Stimulated activated CD4-positive, alpha-beta T cell treated with anti-CD3 and anti-CD28 coated beads, Interleukin-4, amount 100 ng/mL, for 48 hours (primary cell): ENCODE measurements around the gene PAPPA.

Experiments
- DNase-seq, 2 donors: peaks; one replicate each; pipeline ENCODE4 v3.0.0-alpha.2; 2020; ENCODE audit warnings: low read depth in 2 of 2

The PAPPA gene

DNA sequence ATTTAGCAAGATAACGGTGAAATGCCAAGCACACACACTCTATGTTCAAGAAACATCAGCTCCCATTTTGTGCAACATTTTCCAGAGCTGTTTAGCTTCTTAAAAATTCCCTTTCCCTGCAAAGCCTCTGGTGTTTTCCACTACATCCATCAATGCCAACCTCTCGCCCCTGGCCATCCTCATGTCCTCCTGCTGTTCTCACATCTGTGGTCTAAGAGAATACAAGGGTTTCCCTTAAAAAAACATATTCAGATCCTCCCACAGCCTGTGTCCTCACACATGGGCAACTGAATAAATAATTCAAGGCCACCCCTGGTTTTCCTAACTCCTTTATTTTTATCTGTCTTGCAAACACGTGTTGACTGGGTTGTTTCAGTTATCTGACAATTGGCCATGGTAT is 70.3 kb downstream of the PAPPA start:
- DNase-seq = no peak

GRCh38 chr9:116230051-116230632 is 76.6 kb downstream of the PAPPA start:
- DNase-seq = no peak

DNA sequence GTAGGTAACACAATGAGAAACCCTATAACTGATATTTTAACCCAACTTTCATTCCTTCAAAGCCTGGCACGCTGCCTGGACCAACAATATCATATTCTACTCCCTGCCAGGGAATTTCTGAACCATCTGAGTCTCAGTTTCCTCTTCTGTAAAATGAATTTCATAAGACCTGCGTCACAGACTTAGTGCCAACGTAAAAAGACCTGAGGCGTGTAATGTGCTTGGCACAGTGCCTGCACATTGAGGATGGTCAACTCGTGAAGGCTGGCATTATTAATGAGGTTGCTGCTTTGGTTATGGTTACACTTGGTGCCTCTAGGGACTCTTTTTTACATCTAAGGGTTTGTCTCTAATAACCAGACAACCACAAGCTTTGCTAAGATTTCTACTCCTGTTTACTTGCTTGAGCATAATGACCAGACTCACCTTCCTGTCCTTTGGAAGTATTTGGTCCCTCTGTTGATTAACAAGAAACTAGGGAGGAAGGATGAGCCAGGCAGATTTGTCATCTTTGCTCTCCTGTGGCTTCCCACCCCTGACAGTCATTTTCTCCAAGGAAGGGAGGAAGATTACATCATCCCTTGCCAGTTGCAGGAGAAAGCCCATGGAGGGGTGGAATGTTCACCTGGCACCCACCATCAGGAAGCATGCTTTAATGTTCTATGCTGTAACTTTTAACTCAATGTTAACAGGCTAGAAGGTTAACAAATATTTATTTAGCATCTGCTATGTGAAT is 79.0 kb downstream of the PAPPA start:
- no peak for DNase-seq

GRCh38 chr9:116233160-116233530 is 79.6 kb downstream of the PAPPA start:
- DNase-seq = no peak

DNA sequence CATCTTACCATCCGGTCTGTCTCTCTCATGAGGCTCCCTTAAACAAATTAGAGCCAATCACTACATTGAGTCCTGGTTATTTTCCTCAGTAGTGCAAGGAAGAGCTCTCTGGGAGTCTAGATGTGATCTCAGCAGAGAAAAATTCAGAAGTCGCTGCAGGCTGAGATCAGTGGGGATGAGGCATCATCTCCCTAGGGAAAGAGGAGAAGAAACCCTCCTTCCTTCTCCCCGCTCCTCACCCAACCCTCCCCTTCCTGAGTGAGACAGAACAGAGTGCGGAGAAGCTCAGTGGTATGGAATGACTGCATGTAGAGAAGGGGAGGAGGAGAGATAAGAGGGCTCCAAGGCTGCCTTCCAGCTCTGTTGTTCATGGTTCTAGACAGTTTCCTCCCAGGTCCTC is 80.5 kb downstream of the PAPPA start:
- no peak for DNase-seq

DNA sequence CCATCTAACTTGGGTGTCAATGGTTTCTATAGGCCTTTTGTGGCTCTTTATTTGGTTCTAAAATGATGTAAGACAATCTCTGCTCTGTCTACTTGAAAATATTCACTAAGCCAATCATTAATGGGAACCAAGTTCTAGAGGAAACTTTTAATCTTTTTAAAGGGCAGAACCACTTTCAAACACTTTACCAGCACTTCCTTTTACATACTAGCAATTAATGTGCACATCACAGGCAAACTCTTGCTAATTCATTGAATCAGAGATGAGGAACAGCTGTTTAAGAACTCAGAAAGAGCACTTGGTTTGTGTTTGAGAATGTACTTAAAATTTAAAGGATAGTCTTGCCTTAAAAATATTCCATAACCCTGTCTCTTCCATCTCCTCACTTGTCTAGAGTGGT is 83.4 kb downstream of the PAPPA start:
- DNase-seq = no peak

DNA sequence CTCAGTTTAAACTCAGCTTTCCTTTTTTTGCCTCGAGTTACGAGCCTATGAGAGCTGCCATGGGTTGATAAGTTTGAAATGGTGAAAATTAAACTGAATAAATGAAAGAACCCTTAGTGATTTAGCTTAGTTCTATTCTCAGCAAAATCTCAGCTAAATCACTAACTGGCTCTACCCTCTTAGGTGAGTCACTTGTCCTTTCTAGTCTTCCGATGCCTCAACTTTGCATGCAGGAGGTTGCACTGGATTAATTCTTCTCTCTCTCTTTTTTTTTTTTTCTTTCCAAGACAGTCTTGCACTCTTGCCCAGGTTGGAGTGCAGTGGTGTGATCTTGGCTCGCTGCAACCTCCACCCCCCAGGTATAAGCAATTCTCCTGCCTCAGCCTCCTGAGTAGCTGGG is 83.9 kb downstream of the PAPPA start:
- DNase-seq = no peak

DNA sequence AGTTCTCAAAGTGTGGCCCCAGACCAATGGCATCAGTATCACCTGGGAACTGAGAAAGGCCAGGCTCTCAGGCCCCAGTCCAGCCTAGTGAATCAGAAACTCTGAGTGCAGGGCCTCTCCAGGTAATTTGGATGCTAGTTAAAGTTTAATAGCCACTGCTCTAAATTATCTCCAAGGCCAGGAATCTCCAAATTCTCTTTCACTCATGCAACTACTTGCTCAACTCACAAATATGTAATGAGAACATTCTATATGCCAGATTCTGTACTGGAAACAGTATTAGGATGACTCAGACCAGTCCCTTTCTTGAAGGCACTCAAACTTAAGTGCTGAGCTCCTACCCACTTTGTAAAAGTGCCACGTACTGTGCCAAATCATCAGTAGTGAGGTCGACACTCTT is 84.6 kb downstream of the PAPPA start:
- no peak for DNase-seq

DNA sequence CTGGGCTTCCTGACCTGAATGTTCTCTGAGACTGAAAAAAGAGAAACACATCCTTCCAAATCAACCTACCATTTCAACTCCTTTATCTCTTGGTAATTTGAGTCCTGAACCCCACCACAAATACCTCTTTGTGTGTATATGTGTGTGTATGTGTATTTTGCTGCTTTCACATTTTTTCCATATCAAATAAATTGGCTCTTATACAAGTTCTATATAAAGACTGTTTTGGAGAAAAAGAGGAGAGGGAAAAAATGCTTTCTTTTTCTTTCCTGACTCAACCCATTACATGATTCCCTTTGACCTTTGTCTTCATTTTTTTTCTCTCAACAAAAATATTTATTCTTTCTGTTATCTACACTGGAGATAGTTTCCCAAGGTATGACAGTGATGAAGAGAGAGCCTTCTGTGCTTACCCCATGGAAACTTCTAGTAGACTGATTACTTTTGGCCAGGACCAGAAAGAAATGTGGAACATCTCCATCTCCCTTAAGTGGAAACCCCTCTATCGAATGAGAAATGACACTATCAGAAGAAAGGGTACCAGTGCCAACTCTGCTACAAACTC is 85.3 kb downstream of the PAPPA start:
- no peak for DNase-seq

- DNase-seq = no peak
Observed at GRCh38 chr9:116243708-116244107, 90.1 kb downstream of the PAPPA start.

GRCh38 chr9:116247284-116247683 is 93.7 kb downstream of the PAPPA start:
- no peak for DNase-seq

GRCh38 chr9:116247791-116248374 is 94.3 kb downstream of the PAPPA start:
- no peak for DNase-seq

DNA sequence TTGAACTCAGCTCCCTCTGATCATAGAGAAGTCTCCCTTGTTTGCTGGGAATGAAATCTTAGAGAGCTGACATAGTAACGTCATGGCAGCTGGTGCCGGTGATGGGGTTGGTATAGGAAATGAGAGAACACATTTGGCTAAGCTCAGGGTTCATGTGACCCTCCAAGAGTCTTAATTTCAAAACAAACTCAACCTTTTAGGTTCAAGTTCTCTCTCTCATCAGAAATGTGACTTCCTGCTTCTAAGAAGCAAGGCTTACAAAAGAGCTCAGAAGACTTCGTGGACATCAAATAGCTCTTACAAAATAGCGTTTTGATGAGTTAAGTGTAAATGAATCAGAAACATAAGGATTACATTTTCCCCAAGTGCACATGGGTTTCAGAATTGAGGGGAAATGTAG is 97.3 kb downstream of the PAPPA start:
- DNase-seq = no peak

GRCh38 chr9:116251366-116251765 is 97.8 kb downstream of the PAPPA start:
- no peak for DNase-seq

DNA sequence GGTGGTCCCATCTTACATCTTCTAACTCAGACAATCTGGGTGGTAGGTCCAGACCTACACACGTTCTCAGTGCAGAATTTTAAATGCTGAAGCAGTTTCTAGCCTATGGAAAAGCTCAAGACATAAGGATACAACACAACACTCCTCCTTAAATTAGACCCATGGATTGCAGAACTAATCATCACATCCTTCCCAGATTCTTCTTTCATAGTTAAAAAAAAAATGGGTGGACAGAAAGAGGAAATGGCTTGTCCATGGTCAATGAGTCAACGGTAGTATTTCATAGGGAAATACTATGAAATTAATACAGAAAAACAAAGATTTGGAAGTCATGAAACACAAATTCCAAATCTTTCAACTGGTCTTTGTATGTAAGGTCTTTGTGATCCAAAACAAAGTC is 106.9 kb downstream of the PAPPA start:
- no peak for DNase-seq

DNA sequence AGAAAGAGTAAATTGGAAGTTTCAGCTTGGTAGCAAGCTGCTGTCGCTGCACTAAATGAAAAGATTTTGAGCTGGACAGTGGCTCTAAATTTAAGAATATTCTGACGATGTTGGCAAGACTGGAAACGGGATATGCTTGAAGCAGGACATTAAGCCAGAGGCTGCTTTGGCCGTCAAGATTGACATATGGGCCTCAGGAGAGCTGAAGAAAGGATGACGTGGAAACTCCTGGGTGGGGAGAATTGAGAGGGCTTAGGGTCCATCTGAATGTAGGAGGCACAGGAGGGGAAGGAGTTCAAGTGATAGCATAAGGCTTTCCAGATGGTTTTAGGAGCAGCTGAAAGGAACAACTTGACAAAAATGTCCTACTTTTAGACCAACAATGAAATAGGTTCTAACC is 108.9 kb downstream of the PAPPA start:
- no peak for DNase-seq

GRCh38 chr9:116264361-116264760 is 110.8 kb downstream of the PAPPA start:
- no peak for DNase-seq

DNA sequence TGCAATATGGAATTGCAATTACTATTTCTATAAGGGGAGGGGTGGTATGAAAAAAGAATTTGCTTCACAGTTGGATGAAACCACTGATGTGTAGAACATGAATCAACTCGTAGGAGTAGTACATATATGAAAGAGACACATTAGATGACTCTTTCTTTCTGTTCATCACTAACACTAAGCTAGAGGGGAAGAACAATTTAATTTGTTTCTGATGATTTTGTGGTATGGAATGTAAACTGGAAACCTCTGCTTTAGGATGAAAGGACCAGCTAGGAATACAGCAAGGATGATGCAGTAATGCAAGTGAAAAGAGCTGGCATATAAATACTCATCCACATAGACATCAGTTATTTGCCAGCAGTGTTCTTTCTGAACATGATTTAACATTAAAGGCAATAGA is 113.4 kb downstream of the PAPPA start:
- DNase-seq = no peak

GRCh38 chr9:116269250-116269649 is 115.7 kb downstream of the PAPPA start:
- no peak for DNase-seq

DNA sequence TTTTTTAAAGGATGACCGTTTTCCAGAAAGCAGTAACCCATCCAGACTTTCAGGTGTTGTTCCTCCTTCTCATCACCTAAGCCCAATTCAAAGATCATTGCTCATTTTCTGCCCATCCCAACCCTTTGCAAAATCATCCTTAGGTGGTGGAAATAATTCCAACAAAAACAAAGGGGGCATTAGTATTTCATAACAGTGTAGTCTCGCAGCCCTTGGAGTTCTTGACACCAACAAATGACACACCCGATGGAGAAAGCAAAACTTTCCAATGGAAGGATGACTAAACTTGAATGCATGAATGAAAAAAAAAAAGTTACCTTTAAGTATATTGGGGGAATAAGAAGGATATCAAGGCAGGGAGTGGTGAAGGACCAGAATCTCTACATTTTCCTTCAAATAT is 117.0 kb downstream of the PAPPA start:
- no peak for DNase-seq

DNA sequence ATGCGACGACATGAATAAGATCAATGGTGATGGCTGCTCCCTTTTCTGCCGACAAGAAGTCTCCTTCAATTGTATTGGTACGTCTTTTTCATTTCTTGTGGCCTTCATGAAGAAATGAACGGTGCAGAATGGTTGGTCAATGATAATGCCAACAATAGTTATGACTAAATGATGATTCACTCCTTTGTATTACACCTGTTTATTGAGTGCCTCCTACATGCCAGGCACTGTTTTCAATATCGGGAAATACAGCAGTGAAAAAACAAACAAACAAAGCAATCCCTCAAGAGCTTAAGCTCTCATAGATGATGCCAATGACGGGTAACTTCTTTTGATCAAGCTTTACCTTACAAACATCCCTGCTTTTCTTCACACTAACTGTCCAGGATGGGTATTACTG is 117.7 kb downstream of the PAPPA start:
- no peak for DNase-seq

- DNase-seq = no peak
Observed at GRCh38 chr9:116271991-116272390, 118.4 kb downstream of the PAPPA start.

GRCh38 chr9:116274293-116274692 is 120.7 kb downstream of the PAPPA start:
- no peak for DNase-seq
